Activated naive CD4-positive, alpha-beta T cell treated with Interleukin-2 at 50 U/mL for 16 hours (primary cell): Measurements from ENCODE around the gene MECP2.

ENCODE experiments used
- DNase-seq: peaks from one replicate; pipeline ENCODE4 v3.0.0-alpha.2; 2020

MECP2 gene

DNA sequence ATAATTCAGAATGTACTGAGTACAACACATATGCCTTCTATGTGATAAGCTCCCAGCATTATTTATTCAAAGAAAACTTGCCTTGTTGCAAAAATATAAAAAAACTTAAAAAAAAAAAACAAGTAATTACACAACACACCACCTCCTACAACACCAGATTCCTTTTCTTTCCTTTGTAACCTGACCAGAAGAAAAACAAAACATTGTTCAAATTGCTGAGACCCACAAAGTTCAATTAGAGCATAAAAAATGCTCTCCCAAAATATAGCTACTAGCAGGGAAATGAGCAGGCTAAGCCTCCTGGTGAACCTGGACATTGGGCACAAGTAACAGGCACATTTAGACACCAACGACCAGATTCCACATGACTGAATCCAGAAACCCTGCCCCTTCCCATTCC lies 38.3 kb downstream of the MECP2 start:
- DNase-seq = no peak

DNA sequence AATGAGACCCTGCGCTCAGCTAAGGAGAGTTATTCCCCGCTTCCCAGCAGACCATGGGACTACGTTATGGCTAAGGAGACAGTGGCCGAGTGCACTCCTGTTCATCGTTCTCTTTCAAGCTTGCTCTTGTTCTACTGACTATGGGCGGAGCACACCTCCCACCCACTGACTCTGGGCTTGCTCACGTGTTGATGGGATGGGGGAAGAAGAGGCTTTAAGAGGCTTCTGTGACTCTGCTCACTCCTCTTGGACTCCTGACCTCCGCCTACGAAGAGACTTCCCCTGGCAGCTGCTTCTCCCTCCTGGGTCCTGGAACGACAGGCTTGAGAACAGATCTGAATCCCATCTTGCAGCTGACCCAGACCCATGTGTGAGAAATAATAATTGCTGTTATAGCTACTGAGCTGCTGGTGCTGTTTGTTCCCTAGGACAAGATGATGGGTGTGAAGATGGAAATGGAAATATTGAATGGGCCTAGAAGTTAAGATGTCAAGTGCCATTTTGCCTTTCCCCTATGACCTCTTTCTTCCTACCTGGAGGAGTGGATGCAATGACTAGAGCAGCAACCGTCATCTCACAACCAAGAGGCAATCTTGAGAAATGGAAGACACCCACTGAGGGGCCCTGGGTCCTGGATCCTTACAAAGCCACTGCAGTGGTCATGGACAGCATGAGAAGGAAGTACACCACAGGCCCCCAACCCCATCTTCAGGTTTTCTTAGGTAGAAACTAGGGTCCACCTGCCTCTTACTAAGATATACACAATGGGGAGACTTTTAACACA lies 39.1 kb downstream of the MECP2 start:
- peak; percentile 18 for DNase-seq

DNA sequence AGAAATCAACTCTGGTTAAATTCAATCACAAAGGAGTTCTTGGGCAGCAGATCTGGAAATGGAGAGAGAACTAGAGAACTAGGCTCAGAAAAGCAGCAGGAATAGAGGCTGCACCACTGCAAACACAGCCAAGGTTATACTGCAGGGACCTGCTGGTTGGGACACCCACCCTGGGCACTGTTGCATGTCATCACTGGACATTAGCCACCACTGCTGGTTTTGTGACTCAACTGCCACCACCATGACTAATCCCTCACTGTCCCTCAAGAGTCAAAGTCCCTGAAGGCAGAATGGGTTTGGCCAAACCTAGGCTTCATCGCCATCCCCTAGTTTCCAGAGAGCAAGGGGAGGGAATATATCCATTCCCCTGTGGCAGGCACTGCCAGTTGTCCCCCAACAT lies 39.7 kb downstream of the MECP2 start:
- DNase-seq = no peak

DNA sequence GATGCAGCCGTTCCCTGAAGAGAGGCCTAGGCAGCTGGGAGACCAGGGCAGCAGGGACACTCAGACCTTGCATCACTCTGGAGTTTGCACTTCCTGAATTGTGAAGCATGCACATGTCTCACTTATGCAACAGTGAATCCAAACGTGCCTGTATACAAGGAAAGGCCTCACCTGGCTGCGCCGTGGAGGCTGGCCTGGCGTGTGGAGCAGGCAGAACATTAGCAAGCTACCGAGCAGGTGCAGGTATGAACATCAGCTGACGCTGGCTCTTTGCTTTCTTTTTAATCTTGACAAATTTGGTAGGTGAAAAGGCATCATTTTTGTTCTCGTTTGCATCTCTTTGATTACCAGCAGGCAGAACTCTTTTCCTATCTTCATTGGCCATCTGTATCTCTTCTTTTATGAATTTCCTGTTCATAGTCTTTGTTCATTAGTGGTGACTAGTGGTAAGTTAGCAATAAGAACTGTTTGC lies 40.7 kb downstream of the MECP2 start:
- no peak for DNase-seq

DNA sequence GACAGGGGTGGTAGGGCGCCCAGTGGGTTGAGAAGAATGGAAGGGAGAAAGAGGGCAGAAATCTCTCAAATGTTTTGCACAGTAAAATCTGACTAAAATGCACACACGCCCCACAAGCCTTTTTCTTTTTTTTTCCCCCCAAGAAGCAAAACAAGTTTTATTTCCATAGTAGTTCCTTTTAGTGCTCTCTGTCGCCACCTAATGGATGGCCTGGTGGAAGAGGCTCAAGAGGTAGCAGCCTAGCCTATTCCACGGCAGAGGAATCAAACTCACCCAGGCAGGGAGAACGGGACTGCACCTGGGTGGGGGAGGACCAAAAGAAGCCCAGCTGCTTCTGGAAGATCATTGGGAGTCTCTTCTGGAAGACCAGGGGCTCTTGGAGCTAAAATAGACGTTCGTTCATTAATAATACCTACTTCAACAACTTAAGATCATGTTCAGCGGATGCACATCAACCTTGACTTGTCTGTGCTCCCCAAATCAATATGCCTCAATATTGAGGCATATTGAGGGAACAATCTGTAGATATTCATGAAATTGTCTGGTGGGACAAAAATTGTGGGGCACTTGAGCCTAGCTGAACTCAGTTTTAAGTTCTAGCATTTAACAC lies 46.2 kb downstream of the MECP2 start:
- DNase-seq = peak; percentile 68

DNA sequence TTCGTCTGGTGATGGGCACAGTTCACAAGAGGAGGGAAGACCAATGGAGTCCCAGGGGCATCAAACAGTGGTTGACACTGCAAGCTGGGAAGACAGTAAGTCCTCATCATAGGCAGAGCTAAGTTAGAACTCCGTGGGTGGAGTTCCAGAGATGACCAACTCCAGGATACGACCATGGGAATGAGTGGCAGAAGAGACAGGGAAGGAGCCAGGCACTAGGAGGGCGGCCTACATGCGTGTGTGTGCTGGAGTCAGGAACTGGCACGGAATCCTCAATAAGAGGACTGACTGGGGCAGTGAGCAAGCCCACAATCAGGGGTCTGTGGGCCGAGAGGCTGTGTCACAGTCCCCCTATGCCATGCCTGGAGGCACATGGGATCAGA lies 47.4 kb downstream of the MECP2 start:
- DNase-seq = no peak

DNA sequence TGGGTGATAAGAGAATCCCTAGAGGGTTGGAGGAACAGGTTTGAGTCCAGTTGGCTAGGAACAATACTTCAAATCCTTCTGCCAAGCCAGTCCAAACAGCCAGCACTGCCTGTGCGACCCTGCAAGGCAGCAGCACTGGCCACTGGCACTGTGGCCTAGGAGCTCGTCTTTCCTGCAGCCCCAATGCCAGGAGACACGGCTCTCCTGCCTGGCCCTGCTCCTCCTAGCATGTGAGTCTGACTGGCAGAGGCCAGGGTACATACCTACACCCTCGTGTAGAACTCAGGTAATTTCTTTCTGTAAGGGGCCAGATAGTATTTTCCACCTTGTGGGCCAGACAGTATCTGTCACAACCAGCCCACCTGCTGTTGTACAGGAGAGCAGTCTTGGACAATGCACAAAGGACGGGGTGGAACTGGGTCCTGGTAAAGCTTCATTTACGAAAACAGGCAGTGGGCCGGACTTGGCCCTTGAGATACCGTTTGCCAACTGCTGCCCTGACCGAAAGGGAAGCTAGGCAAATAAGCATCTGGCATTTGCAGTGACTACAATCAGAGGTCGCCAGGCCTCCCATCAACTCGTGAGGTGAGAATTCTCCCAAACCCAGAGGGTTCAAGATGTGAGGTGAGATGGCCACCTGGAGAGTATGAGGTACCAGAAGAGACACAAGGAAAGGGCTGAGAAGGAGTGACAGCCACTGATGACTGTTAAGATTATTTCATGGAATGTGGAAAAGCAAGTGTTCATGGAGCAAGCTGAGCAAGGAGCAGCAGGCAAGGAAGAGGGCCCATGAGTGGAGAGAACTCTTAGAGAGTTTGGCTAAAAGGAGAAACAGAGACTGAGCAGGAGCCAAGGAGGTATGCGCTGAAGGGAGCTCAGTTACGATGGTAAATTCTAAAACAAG lies 48.1 kb downstream of the MECP2 start:
- DNase-seq = no peak

DNA sequence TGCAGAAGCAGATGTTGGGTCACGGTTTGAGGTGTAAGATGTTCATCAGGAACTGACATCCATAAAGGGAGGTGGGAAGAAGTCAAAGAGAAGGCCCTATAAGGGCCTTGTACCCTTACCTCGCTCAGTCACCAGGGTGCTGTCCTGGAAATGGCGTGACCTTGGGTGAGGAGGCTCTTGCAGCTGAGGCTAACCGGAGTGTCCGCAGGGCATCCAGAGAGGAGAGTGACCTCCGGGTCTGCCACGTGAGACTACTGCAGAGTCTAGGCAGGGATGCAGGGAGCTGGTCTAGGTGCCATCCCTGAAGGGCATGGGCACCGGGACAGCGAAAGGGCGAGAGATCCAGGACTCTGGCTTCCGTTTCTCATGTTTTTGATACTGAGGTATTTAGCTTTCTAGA lies 49.1 kb downstream of the MECP2 start:
- no peak for DNase-seq

DNA sequence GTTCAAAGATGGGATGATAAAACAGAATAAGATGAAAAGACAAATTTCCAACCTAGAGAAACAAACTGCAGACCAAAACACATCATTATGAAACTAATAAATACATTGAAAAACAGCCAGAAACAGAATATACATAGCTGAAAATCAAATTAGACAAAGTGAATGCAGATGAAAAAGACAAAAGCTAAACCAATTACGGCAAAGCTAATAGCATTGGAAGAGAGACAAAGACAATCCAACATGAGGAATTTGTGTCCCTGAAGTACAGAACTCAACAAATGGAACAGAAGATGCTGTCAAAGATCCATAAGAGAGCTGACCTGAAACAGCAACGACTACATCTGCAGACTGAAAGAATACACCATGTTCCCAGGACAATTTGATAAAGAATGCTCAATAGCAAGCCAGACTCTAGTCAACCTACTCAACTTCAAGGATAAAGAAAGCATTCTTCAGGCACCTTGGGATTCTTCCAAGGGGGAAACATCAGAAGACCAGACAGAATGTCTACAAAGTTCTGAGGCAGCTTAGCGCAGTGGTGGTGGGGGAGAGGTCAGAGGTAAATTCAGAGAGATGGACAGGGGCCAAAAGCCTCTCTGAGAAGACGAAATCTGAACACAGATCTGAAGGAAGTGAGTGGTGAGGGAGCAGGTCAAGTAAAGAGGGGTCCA lies 50.4 kb downstream of the MECP2 start:
- DNase-seq = no peak

DNA sequence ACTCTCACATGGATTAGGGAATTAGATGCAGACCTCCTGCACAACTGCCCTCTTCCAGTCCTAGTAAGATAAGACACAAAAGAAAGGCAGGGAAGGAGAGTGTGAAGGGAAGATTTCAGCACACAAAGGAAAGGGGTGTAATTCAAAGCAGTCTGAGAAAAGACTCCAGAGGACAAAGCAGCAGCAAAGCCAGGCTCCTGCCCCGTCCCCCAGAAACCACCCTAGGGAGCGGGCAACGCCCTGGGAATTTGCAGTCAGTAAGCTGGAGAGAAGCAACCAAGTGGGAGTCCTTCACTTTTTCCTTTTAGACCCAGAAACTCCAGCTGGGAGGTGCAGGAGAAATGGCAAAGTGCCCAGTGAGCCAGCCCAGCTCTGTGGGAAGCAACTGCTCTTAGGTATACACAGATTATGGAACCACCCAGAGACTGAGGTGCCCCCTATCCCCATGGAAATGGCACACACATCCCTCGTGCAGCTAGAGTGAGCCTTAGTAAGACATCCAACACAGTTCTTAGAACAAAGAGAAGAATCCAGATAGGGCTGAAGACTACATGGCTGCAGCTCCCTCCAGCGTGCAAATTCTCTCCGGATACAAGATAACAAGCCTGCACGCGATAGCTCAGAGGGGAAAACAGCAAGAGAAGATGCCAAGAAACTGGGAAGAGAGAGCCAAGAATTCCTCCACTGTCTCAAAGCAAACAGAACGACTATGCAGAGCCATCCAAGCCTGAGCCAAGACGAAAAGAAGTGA lies 51.3 kb downstream of the MECP2 start:
- DNase-seq = no peak

DNA sequence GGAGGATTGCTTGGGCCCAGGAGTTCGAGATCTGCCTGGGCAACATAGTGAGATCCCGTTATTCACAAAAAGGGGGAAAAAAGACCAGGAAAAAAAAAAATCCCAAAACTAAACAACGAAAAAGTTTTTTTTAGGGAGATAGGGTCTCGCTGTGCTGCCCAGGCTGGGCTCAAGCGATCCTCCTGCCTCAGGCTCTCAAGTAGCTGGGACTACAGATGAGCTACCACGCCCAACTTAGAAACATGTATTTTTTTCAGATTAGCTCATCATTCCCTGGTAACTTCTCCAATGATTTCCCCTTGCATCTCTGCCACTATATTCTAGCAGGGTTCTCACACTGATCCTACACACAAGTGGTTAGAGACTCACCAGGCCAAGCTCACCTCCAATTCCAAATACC lies 53.4 kb downstream of the MECP2 start:
- DNase-seq = no peak

DNA sequence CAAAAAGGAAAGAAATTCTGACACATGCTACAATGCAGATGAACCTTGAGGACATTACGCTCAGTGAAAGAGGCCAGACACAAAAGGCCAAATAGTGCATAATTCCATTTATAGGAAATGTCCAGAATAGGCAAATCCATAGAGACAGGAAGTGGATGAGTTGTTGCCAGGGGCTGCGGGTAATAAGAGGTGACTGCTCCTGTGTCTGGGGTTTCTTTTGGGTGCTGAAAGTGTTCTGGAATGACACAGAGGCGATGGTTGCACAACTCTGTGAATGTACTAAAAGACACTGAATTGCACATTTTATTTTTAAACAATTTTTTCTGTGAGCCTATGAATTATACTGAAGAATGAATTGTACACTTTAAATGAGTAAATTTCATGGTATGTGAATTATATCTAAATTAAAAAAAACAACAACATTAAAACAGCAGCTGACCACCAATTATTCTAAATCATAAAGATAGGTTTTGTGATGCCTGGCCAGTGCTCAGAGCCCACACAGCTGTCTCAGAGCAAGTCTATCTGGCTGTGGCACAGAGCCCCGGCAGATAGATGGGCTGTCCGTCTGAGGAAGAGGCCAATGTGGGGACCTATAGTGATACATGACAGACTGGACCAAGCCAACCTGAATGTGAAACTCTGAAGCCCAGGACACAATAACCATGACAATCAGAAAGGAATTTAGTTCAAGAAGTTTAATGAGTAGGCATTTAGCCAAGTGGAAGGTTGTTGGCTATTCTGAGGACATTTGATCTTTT lies 54.3 kb downstream of the MECP2 start:
- DNase-seq = no peak

DNA sequence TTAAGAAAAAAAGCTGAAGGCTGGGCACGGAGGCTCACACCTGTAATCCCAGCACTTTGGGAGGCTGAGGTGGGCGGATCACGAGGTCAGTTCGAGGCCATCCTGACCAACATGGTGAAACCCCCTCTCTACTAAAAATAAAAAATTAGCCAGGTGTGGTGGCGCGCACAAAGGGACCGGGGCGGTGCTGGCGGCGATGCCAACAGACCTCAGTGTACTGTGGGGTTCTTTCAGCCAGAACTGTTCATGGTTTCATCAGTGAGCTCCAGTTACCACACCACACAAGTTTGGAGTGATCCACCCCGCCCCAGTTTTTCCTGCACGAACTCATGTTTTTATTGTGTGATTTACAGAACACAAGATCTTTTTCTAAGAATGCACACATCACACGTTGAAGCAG lies 56.7 kb downstream of the MECP2 start:
- DNase-seq = no peak

DNA sequence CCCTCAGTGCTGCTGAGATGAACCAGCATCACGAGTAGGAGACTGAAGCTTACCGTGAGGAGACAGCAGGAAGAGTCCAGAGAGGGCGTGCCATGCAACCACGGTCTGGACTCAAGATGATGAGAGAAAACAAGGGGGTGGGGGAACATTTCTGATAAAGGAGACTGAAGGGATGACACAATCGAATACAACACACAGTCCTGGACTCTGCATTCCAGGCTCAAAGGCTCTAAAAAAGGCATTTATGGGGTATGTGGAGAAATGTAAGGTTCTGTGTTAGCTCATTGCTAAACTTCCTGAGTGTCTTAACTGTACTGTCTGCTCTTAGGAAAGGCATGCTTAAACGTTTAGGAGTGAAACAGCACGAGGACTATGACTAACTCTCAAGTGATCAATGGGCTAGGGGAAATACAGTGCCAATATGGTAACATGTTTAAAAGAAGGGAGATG lies 57.2 kb downstream of the MECP2 start:
- no peak for DNase-seq

DNA sequence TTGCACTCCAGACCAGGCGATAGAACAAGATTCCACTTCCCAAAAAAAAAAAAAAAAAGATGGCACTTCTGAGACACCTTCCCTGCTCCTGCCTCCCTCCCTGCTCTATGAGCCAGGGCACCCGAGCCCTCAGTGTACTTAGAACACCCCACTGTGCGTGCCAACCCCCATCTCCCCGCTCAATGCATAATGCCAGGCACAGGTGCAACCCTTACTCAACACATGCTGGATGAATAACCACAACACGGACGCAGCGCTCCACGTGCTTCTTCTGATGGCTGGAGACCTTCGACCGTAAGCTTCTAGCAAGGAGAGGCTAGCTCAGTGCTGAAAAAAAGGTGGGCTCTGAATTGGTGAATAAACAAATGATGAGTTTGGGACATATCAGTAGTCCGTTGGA lies 57.9 kb downstream of the MECP2 start:
- no peak for DNase-seq

DNA sequence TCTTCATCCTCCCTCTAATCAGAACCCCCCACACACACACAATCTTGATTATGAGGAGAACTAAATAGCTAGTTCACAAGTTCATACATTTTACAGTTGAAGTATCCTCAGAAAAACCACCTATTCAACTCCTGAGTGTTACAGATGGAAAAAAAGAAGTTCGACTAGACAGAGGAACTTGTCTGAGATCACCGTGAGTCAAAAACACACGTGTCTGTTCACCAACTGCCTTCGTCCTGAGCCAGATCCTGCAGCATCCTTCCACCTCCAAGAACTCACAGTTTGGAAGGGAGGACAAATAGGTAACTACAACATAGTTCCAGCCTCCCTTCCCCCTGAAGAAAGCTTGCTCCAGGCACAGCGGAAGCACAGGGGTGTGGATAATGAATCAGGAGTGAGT lies 58.9 kb downstream of the MECP2 start:
- no peak for DNase-seq

DNA sequence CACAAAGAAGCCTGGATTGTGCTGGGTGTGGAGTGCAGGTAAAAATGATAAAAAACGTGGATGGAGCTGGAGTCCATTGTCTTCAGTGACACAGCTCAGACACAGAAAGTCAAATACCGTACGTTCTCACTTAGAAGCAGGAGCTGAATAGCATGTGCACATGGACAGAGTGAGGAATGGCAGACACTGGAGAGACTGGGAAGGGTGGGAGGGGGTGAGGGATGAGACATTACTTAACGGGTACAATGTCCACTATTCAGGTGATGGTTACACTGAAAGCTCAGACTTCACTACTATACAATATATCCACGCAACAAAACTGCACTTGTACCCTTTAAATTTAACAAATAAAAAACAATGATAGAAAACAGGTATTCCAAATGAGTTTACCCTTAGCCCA lies 59.8 kb downstream of the MECP2 start:
- no peak for DNase-seq

DNA sequence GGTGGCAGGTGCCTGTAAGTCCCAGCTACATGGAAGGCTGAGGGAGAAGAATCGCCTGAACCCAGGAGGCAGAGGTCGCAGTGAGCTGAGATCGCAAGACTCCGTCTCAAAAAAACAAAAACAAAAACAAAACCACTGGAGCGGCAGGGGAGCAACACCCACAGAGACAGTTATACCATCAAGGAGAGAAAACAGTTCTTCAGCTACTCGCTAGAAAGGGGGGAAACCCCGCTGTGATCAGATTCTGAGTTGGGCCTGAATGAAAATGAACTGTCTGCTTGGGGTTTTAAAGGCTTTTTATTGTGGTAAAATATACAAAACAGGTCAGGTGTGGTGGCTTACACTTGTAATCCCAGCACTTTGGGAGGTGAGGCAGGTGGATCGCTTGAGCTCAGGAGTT lies 61.0 kb downstream of the MECP2 start:
- DNase-seq = peak; percentile 22

DNA sequence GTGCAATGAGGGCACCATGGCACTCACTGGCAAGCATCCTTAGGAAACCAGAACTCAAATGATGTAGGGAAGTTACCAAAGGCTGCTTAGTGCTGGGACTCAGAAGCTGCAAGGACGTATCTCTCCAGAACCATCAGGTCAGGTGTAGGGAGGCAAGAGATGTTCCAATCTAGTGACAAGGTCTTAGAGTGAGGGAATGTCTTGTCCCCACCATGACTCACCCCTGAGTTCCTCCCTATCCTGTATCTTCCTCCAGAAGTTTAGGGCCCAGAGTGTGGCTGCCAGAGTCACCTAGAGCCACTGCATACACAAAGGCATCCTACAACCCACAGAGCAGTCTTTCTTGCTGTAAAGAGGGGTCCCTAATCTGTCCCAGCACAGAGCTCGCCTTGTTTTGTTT lies 63.7 kb downstream of the MECP2 start:
- no peak for DNase-seq

DNA sequence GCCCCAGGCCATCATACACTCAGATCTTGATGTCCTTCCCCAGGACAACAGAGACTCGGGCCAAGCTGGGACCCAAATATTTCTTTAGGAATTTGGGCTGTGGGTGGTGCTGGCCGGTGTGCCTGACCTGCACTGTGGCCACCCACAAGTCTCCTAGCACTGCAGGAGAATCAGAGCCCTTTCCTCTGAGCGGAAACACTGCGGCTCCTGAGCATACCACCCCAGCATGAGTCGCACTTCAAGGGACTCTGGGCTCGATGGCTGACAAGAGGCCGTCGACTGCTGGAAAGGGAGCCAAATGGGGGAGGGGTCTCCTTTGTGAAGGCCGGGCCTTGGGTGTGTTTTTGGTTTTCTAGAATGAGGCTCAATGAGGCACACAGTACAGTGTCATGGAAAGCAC lies 64.9 kb downstream of the MECP2 start:
- DNase-seq = no peak

DNA sequence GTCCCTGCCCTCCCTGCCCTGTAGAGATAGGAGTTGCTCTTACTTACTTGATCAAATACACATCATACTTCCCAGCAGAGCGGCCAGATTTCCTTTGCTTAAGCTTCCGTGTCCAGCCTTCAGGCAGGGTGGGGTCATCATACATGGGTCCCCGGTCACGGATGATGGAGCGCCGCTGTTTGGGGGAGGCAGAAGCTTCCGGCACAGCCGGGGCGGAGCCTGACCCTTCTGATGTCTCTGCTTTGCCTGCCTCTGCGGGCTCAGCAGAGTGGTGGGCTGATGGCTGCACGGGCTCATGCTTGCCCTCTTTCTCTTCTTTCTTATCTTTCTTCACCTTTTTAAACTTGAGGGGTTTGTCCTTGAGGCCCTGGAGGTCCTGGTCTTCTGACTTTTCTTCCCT lies 65.4 kb downstream of the MECP2 start:
- no peak for DNase-seq
